GM19328 (cell line): ENCODE measurements around the gene SLC17A9.
A peak's percentile ranks its signal among the peaks of the same experiment; 100 is the strongest.

Experiments
- ATAC-seq: cut with Tn5 transposase; IDR thresholded peaks from one replicate; pipeline ENCODE4 v1.9.1; 2021; ENCODE audit warnings: mild to moderate bottlenecking, moderate library complexity; ENCODE audit not compliant: unreplicated experiment

SLC17A9 gene

GRCh38 chr20:62967149-62967501, 14.6 kb downstream of the SLC17A9 start:
- ATAC-seq = no peak

- no peak for ATAC-seq
Measured at GRCh38 chr20:62967628-62968351, 15.3 kb downstream of the SLC17A9 start.

- no peak for ATAC-seq
Measured at GRCh38 chr20:62968378-62969178, 16.1 kb downstream of the SLC17A9 start.

- no peak for ATAC-seq
Measured at GRCh38 chr20:62969179-62969760, 16.8 kb downstream of the SLC17A9 start.

GRCh38 chr20:62969939-62970306, 17.4 kb downstream of the SLC17A9 start:
- ATAC-seq = no peak

GRCh38 chr20:62970307-62971210, 18.1 kb downstream of the SLC17A9 start:
- ATAC-seq = no peak

- no peak for ATAC-seq
Measured at GRCh38 chr20:62971211-62971949, 18.9 kb downstream of the SLC17A9 start.

GRCh38 chr20:62971950-62972844, 19.7 kb downstream of the SLC17A9 start:
- peak; percentile 64 for ATAC-seq

GRCh38 chr20:62972845-62973745, 20.6 kb downstream of the SLC17A9 start:
- ATAC-seq = no peak

GRCh38 chr20:62975251-62975760, 22.8 kb downstream of the SLC17A9 start:
- no peak for ATAC-seq

GRCh38 chr20:62975812-62976508, 23.5 kb downstream of the SLC17A9 start:
- no peak for ATAC-seq

- ATAC-seq = no peak
Measured at GRCh38 chr20:62976886-62977285, 24.4 kb downstream of the SLC17A9 start.

- peak; percentile 59 for ATAC-seq
Measured at GRCh38 chr20:62977613-62978560, 25.4 kb downstream of the SLC17A9 start.

- ATAC-seq = no peak
Measured at GRCh38 chr20:62978561-62978943, 26.0 kb downstream of the SLC17A9 start.

- no peak for ATAC-seq
Measured at GRCh38 chr20:62979310-62979709, 26.8 kb downstream of the SLC17A9 start.

GRCh38 chr20:62979876-62980373, 27.4 kb downstream of the SLC17A9 start:
- ATAC-seq = no peak
